Urinary bladder (tissue), 4 donors: ENCODE data around the gene TK1. TPM values are rescaled to one million over a fixed set of nuclear protein-coding genes. Genes with fewer than 3 reads are reported as not detected.
"Not testable (repeated sequence)": the region's sequence is repeated elsewhere in the genome, so short reads cannot be mapped to it uniquely, and the experiment has no call there.

Experiments
- DNase-seq: peaks from one replicate; pipeline ENCODE4 v3.0.0-alpha.2; 2015; ENCODE audit errors: extremely low spot score
- H3K27ac ChIP-seq: one replicate; pipeline ENCODE4 v1.5.1; 2013; ENCODE audit warnings: low read depth, mild to moderate bottlenecking, moderate library complexity
- H3K36me3 ChIP-seq: one replicate; pipeline ENCODE4 v1.6.1; 2013; ENCODE audit warnings: mild to moderate bottlenecking, moderate library complexity; ENCODE audit not compliant: insufficient read depth
- H3K4me1 ChIP-seq: one replicate; pipeline ENCODE4 v1.6.1; 2013; ENCODE audit warnings: mild to moderate bottlenecking, moderate library complexity; ENCODE audit not compliant: insufficient read depth
- H3K4me3 ChIP-seq: one replicate; pipeline ENCODE4 v1.5.1; 2013; ENCODE audit warnings: low read depth, low read length
- WGBS: extraction: QIAGEN DNeasy Blood & Tissue Kit; methylation state at CpG from one replicate; pipeline ENCODE4 v1.1.7; 2013; 5-methylcytosine and 5-hydroxymethylcytosine counted together
- polyA plus RNA-seq: library from polyadenylated mRNA; stranded (reverse); fragments of 200-250 nt; gene quantifications from one replicate; pipeline ENCODE4 v1.2.3, GENCODE V29; 2013
- total RNA-seq: library from RNA; depleted of rRNA; stranded (reverse); fragments of >200 nt; gene quantifications from one replicate; pipeline ENCODE4 v1.2.3, GENCODE V29; 2014
- donor health status: healthy with polysubstance abuse.
- donor health status: healthy.

TK1 gene
- total and polyA plus RNA-seq, 2 donors, result 3.2 to 16.2 TPM

DNA sequence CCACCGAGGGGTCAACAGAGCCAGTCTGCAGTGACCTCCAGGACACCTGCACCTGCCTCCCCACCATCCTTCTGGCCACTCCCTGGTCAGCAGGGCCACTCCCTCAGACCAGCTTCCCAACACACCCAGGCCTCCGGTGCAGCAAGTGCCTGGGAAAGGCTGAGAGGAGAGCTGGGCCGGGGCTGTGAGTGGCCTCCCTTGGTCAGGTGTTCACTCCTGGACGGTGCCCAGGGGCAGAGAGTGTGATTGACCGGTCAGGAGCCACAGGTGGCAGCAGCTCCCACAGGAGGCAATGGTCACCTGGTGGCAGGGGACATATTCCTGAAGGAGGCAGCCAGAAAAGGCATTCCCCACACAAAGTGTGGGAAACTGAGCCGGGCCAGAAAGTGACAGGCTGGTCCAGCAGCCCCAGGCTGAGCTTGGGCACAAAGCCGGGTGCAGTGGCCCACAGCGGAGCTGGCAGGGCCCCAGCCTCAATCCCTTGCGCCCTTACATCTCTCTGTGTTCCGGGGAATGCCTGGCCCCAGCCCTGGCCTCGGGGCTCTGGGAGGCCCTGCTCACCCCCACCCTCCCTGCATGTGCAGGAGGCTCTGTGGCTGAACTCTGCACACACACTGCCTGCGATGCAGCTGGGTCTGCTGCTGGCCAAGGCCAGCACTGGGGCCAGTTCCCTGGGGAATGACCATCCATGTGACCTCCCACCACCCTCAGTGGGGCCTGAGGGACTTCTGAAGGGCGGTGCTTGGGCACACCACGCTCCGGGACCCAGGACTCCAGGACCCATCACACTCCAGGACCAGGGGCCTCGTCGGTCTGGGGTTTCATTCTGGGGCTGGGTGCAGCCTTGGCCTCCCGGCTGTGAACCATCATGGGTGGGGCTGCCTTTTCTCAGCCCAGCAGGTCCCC is 41.9 kb downstream of the TK1 start:
- Histone ChIP-seq H3K4me1 (no peaks in the 10 kb centered on the region), H3K27ac (peak overlapping the region; percentile 47), H3K4me3 (no peak overlapping the region)

DNA sequence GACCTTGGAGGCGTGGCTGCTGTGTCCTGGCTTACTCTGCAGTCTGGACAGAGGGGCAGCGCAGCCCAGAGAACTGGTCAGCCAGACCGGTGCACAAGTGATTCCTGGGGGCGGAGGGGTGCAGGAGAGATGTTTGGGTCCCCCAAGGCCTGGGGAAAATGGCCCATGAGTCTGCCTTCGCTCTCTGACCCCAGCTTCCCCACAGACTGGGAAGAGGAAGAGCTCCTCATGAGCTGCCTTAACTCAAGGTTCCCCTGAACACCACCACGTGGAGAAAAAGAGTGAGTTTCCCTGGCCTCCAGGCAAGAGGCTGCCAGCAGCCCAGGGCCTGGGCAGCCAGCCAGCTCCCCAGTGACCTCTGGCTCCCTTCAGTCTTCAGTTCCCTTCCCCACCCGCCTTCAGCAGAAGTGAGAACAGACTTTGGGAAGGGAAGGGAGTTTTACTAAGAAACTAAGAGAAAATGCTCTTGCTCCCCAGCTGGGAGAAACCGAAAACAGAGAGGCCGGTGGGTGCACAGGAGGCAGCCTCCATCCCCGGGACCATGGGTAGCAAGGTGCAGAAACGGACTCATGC is 42.6 kb downstream of the TK1 start:
- Histone ChIP-seq H3K27ac (peak overlapping the region; percentile 47), H3K36me3 (no peaks in the 10 kb centered on the region), H3K4me3 (no peak overlapping the region), H3K4me1 (no peaks in the 10 kb centered on the region)
- 49% methylated on average over 11 of the region's 11 CpGs for WGBS
- DNase-seq, result no peak

More for the DNA sequence above, 41.9 kb downstream of the TK1 start:
- no peaks in the 10 kb centered on the region for H3K36me3 ChIP-seq
- DNase-seq, result no peak
- 60% methylated on average over 18 of the region's 18 CpGs for WGBS

DNA sequence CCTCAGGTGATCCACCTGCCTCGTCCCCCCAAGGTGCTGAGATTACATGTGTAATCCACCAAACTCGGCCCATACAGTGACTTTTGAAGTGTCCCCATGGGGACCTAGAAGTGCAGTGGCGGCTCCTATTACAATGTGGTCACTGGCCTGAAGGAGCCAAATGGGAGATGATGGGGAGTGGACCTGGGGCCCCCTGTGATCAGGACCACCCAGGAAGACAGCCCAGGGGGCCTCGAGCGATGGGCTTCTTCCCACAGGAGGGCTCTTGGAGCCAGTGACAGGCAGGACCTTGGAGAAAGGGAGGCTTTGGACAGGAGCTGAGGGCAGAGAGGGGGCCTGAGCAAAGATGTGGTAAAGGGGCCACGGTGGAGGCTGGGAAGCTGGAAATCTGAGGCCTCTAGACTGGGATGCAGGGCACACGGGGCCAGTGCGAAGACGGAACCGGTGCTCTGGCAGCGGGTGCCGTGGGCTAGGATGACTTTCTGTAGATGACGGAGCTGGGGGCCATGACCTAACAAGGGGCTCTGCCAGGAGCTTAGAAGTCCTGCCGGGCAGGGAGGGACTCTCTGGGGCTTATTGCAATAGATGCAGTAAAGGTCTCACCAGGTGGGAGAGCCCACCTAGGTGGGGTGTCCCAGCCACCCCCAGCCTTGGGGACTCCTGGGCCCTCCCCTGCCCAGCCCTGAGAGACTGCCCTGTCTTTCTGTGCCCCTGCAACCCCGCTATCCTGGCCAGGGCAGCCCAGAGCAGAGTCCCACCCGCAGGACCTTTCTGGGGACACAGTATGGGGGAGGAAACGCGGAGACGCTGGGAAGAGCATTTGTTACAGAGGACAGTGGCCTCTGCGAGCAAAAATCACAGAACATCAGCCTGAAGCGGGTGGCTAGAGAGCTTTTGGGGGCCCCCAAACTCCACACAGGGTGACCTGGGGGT is 43.4 kb downstream of the TK1 start:
- Histone ChIP-seq H3K4me1 (no peaks in the 10 kb centered on the region), H3K4me3 (no peak overlapping the region), H3K36me3 (no peaks in the 10 kb centered on the region), H3K27ac (no peak overlapping the region)
- 92% methylated on average over 21 of the region's 21 CpGs for WGBS
- DNase-seq, result no peak

DNA sequence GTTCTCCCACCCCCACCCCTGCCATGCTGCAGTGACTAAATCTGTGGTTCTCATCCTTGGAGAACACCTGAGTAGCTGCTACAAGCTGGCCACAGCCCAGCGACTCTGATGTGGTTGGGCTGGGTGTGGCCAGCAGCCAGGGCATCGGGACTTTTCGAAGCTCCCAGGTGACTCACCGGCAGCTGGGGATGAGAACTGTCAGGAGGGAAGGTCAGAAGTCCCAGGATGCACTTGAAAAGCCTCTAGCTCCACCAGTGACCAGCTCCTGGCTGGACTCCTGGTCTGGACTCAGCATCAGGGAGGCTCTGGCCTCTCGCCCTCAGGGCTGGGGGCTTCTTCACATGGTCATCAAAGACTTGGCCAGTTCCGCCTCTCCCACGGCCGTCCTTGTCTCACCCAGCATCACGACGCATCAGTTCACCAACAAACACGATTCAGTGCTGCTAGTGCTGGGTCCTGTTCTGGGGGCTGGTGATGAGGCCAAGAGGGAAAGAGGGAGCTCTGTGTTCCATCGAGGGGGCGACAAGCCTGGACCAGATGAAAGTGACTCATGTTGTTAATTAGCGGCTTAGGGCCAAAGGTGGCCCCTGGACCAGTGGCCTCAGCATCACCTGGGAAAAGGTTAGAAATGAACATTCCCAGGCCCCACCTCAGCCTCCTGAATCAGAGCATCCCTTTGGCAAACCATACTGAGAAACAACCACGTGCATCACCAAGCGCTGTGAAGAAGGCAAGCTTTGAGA is 44.6 kb downstream of the TK1 start:
- H3K4me1 ChIP-seq, result no peaks in the 10 kb centered on the region
- WGBS, result 74% methylated on average over 16 of the region's 16 CpGs
- H3K27ac ChIP-seq, result no peak overlapping the region
- H3K4me3 ChIP-seq, result no peak overlapping the region
- DNase-seq, result no peak
- no peaks in the 10 kb centered on the region for H3K36me3 ChIP-seq

DNA sequence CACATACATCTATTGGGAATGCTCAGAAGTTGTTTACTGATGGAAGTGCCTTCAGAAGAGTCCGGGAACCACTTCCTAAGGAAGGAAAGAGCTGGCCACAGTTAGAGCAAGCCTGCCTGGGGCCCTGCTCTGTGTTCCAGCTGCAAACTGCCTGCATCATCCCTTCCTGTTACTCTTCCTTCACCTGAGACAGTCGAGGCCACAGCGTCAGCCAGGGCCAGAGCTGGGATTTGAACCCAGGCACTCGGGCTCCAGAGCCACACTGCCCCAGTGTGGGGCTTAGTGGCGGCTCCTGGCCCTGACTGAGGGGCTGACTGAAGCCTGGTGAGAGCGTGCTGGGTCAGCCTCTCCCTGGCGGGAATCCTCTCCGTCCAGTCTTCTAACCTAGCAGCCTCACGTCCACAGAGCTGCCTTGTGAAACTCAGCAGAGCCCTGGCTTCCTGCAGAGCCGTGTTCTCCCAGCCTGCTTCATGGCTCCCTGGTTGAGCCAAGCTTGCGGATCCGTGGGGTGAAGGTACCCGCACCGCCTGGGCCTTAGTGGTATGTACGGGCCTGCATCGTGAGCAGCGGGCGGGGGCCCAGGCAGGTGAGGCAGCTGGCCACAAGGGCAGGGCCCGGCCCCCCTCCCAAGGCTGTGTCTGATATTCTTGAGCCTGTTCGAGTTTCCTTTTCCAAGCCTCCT is 45.3 kb downstream of the TK1 start:
- 82% methylated on average over 20 of the region's 20 CpGs for WGBS
- H3K27ac ChIP-seq, result no peak overlapping the region

GRCh38 chr17:78140169-78141051 is 46.4 kb downstream of the TK1 start:
- Histone ChIP-seq H3K27ac (no peak overlapping the region), H3K4me1 (no peaks in the 10 kb centered on the region), H3K36me3 (no peaks in the 10 kb centered on the region), H3K4me3 (no peak overlapping the region)
- WGBS, result 33% methylated on average over 58 of the region's 58 CpGs
- peak; percentile 70 for DNase-seq

More for the DNA sequence above, 45.3 kb downstream of the TK1 start:
- DNase-seq, result no peak
- Histone ChIP-seq H3K4me3 (no peak overlapping the region), H3K36me3 (no peaks in the 10 kb centered on the region), H3K4me1 (no peaks in the 10 kb centered on the region)

GRCh38 chr17:78139861-78140168 is 47.0 kb downstream of the TK1 start:
- not testable (repeated sequence) for H3K4me1 ChIP-seq, H3K4me3 ChIP-seq, DNase-seq, H3K36me3 ChIP-seq, H3K27ac ChIP-seq
- 91% methylated on average over 12 of the region's 12 CpGs for WGBS

- no peak overlapping the region for H3K27ac ChIP-seq
- WGBS, result 87% methylated on average over 17 of the region's 17 CpGs
- DNase-seq, result no peak
- H3K36me3 ChIP-seq, result no peaks in the 10 kb centered on the region
- no peak overlapping the region for H3K4me3 ChIP-seq
- H3K4me1 ChIP-seq, result no peaks in the 10 kb centered on the region
These were observed 48.4 kb downstream of the TK1 start for GRCh38 chr17:78138204-78139060.

DNA sequence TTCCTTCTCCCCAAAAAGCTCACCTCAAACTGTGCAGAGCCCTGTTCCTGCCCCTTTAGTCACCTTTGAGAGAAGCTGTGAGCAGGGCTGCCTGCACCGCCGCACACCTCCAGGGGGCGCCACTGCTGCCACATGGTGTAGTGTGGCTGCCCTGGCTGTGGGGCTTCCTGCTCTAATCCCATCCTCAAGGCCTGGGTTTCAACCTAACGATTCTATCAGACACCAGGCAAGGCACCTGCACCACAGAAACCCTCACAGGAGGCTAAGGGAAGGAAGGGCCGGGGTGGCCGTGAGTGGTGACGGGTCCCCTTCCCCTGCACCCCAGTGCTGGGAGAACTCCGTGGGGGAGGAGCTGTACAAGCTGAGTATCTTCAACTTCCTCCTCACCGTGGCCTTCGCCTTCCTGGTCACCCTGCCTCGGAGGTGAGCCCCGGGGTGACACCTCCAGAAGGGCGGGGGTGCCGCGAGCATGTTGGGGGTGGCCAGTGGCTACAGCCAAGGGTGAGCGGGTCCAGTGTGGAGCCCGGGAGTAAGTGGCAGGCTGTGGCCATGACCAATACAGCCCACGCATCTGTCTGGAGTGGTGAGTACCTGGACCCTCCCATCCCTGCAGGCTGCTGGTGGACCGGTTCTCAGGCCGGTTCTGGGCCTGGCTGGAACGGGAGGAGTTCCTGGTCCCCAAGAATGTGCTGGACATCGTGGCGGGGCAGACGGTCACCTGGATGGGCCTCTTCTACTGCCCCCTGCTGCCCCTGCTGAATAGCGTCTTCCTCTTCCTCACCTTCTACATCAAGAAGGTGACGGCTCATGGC is 49.3 kb downstream of the TK1 start:
- no peaks in the 10 kb centered on the region for H3K36me3 ChIP-seq
- 70% methylated on average over 26 of the region's 26 CpGs for WGBS

DNA sequence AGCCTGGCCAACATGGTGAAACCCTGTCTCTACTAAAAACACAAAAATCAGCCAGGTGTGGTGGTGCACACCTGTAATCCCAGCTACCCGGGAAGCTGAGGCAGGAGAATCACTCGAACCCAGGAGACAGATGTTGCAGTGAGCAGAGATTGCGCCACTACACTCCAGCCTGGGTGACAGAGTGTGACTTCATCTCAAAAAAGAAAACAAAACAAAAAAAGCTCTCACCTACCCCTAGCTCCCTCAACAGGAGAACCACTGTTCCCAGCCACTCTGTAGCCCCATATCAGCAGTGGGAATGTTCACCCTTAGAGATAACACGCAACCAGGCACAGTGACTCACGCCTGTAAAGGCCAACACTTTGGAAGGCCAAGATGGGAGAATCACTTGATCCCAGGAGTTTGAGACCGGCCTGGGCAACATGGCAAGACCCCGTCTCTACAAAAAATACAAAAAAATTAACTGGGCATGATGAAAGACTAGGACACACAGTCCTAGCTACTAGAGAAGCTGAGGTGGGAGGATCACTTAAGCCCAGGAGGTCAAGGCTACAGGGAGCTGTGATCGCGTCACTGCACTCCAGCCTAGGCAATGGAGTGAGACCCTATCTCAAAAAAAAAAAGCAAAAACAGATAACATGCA is 50.9 kb downstream of the TK1 start:
- H3K4me3 ChIP-seq, result no peak overlapping the region
- no peak for DNase-seq
- H3K27ac ChIP-seq, result no peak overlapping the region
- no peaks in the 10 kb centered on the region for H3K36me3 ChIP-seq
- no peaks in the 10 kb centered on the region for H3K4me1 ChIP-seq
- 95% methylated on average over 9 of the region's 9 CpGs for WGBS

More for the DNA sequence above, 49.3 kb downstream of the TK1 start:
- no peak overlapping the region for H3K4me3 ChIP-seq
- H3K4me1 ChIP-seq, result no peaks in the 10 kb centered on the region
- DNase-seq, result no peak
- no peak overlapping the region for H3K27ac ChIP-seq
